ENCODE results near the gene HELZ2. TPM values are rescaled to one million over a fixed set of nuclear protein-coding genes. Genes with fewer than 3 reads are reported as not detected.

HELZ2 gene
- total RNA-seq, 1 experiment from 2014 or later = 27.5 TPM

GRCh38 chr20:63576311-63576710 is 2.3 kb upstream of the HELZ2 start (continued):
- TF ChIP-seq AR (CRISPR knock-in tag; IDR thresholded peaks at IDR 0.05) (no peak), HMGA2 (CRISPR knock-in tag; IDR thresholded peaks at IDR 0.05) (no peak), NFE2L1 (CRISPR knock-in tag; IDR thresholded peaks at IDR 0.05) (no peak), HMGXB4 (CRISPR knock-in tag; IDR thresholded peaks at IDR 0.05) (no peak), NFYB (CRISPR knock-in tag; conservative IDR thresholded peaks at IDR 0.05; ENCODE audit: low read depth) (no peak)

GRCh38 chr20:63574829-63575743 is 1.0 kb upstream of the HELZ2 start:
- Mint-ChIP-seq H3K27me3 (ENCODE audit: low read depth) (no peaks in the 10 kb centered on the region), H3K27ac (no peak overlapping the region), H3K36me3 (no peaks in the 10 kb centered on the region), H3K4me1 (no peaks in the 10 kb centered on the region), H3K4me3 (peak overlapping the region; percentile 52), H3K9me3 (no peaks in the 10 kb centered on the region)
- ChIA-PET POLR2A (interaction anchor here (1.1 kb wide), 1 partner anchor 67 kb away, joined by 5 read pairs; no protein-coding TSS in a partner anchor), CTCF (interaction anchor here (0.7 to 4.2 kb wide), 3 partner anchors 28 to 79 kb away, joined by 3 to 52 read pairs (median 12); partner anchors contain the start of genes PTK6 and SRMS)
- no peak for ATAC-seq
- no peak for DNase-seq (ENCODE audit: low spot score)
- TF ChIP-seq HMGA2 (CRISPR knock-in tag; IDR thresholded peaks at IDR 0.05) (no peak), ARID4B (CRISPR knock-in tag; IDR thresholded peaks at IDR 0.05; ENCODE audit: borderline replicate concordance) (no peak), ZNF121 (CRISPR knock-in tag; IDR thresholded peaks at IDR 0.05) (peak; percentile 30; the same call in 1 of the 2 replicates), AFF4 (CRISPR knock-in tag; IDR thresholded peaks at IDR 0.05; ENCODE audit: borderline replicate concordance) (no peak), NR3C1 (CRISPR knock-in tag; conservative IDR thresholded peaks at IDR 0.05; ENCODE audit: low read depth) (no peak), KAT7 (CRISPR knock-in tag; IDR thresholded peaks at IDR 0.05; ENCODE audit: borderline replicate concordance) (no peak), NR1H2 (CRISPR knock-in tag; IDR thresholded peaks at IDR 0.05) (no peak), ZNF317 (CRISPR knock-in tag; IDR thresholded peaks at IDR 0.05; ENCODE audit: borderline replicate concordance, low read depth) (no peak), ZNF281 (CRISPR knock-in tag; IDR thresholded peaks at IDR 0.05) (no peak), SP1 (CRISPR knock-in tag; conservative IDR thresholded peaks at IDR 0.05) (no peak), ZNF232 (CRISPR knock-in tag; IDR thresholded peaks at IDR 0.05) (no peak), SOX15 (CRISPR knock-in tag; IDR thresholded peaks at IDR 0.05) (no peak), ERG (CRISPR knock-in tag; IDR thresholded peaks at IDR 0.05) (no peak)
